Measurements from ENCODE around the gene FHOD3. TPM values are rescaled to one million over a fixed set of nuclear protein-coding genes. Genes with fewer than 3 reads are reported as not detected.

The FHOD3 gene
- total and polyA plus RNA-seq, 9 of the 15 experiments (the other 6 are each of a cell fraction or from before 2014, with no cell fraction given), result 0.11 TPM; not detected in 8

GRCh38 chr18:36680042-36680441 is 382.5 kb downstream of the FHOD3 start:
- no peaks in the 10 kb centered on the region for H3K4me1 ChIP-seq (replicated peaks in 1 of 2; ENCODE audit: control insufficient read depth in 2 of 2, insufficient read depth in 2 of 2, low read length in 2 of 2)
- FAIRE-seq, result no peak
- H3K27ac ChIP-seq (ENCODE audit: extremely low read depth, low read depth, low read length), result no peak overlapping the region
- no peak for ATAC-seq
- ChIA-PET CTCF (ENCODE audit: low intra/inter-chr PET ratio) (no interaction called here), POLR2A (interaction anchor here (0.6 to 1.5 kb wide), 2 partner anchors 22 to 23 kb away, joined by 3 to 4 read pairs; no protein-coding TSS in a partner anchor)
- H3K9me1 ChIP-seq (ENCODE audit: control insufficient read depth, insufficient read depth, low read length), result no peaks in the 10 kb centered on the region
- H3K27me3 ChIP-seq (ENCODE audit: control insufficient read depth in 2 of 2, insufficient read depth in 2 of 2, low read length in 2 of 2), result no peaks in the 10 kb centered on the region
- H3K9ac ChIP-seq (ENCODE audit: insufficient read depth in 1 of 2, low read depth in 2 of 2, low read length in 2 of 2), result no peak overlapping the region
- no peaks in the 10 kb centered on the region for H3K79me2 ChIP-seq (ENCODE audit: control insufficient read depth, insufficient read depth, low read length)
- H3K9me3 ChIP-seq (replicated peaks; ENCODE audit: control insufficient read depth, insufficient read depth, low read depth, low read length), result no peaks in the 10 kb centered on the region
- TF ChIP-seq NR0B1 (IDR thresholded peaks at IDR 0.05; ENCODE audit: partially characterized antibody), result no peak
- TF ChIP-seq ETV6 (IDR thresholded peaks at IDR 0.05; ENCODE audit: borderline replicate concordance in 1 of 2, low read depth in 2 of 2, low read length in 1 of 2), result no peak
- TF ChIP-seq ETV6 (CRISPR knock-in tag; IDR thresholded peaks at IDR 0.05; ENCODE audit: borderline replicate concordance), result no peak
- TF ChIP-seq CEBPG (CRISPR knock-in tag; IDR thresholded peaks at IDR 0.05), result no peak
- TF ChIP-seq CEBPG (tag; conservative IDR thresholded peaks at IDR 0.05 in 1 of 2, IDR thresholded peaks at IDR 0.05 in 1 of 2), result no peak
- TF ChIP-seq CREB3L1 (IDR thresholded peaks at IDR 0.05; ENCODE audit: borderline replicate concordance, low read depth), result no peak
- TF ChIP-seq ZNF592 (IDR thresholded peaks at IDR 0.05), result no peak
- no peak for TF ChIP-seq ZFP30 (CRISPR knock-in tag; IDR thresholded peaks at IDR 0.05; ENCODE audit: borderline replicate concordance)
- no peak for TF ChIP-seq JUN (IDR thresholded peaks at IDR 0.05; ENCODE audit: borderline replicate concordance, low read depth, low read length)
- TF ChIP-seq JUN (CRISPR knock-in tag; IDR thresholded peaks at IDR 0.05; ENCODE audit: borderline replicate concordance), result no peak
- no peak for TF ChIP-seq LCOR (CRISPR knock-in tag; IDR thresholded peaks at IDR 0.05)
- no peak for TF ChIP-seq ZNF197 (CRISPR knock-in tag; IDR thresholded peaks at IDR 0.05; ENCODE audit: low read depth)
- TF ChIP-seq NCOA2 (IDR thresholded peaks at IDR 0.05; ENCODE audit: partially characterized antibody in 2 of 2), result no peak
- no TSS peak for BruUV-seq (replicated peaks)
- no peaks in the 10 kb centered on the region for H4K20me1 ChIP-seq (replicated peaks; ENCODE audit: control insufficient read depth, insufficient read depth, low read length)
- H2AFZ ChIP-seq (ENCODE audit: low read depth, low read length), result no peak overlapping the region
- no peaks in the 10 kb centered on the region for H3K36me3 ChIP-seq (ENCODE audit: control insufficient read depth, insufficient read depth, low read length)
- in situ Hi-C loops (cut with MboI), result no loop called here
- no peak for DNase-seq (ENCODE audit: extremely low read depth in 1 of 4, low spot score in 3 of 4)
- intact Hi-C loops (cut with micrococcal nuclease), result no loop called here
- no peak overlapping the region for H3K4me3 ChIP-seq
- H3K4me2 ChIP-seq (ENCODE audit: insufficient read depth, low read length), result no peak overlapping the region

Measured in K562 (cell line).